Activated T-cell treated with anti-CD3 and anti-CD28 coated beads for 4 hours (primary cell): ENCODE measurements around the gene TMEM89.
A peak's percentile ranks its signal among the peaks of the same experiment; 100 is the strongest.

Source experiments
- DNase-seq: peaks from one replicate; pipeline ENCODE4 v3.0.0-alpha.2; 2020

Gene TMEM89

GRCh38 chr3:48609088-48610005 is 12.2 kb downstream of the TMEM89 start, which contains the start of gene UQCRC1:
Gene UQCRC1 (minus strand): TSS chr3:48609646. CDS start chr3:48609620, 26 bp downstream.
- peak; percentile 83 for DNase-seq

- DNase-seq: no peak
Measured at GRCh38 chr3:48607519-48607918, 14.1 kb downstream of the TMEM89 start.

- no peak for DNase-seq
Measured at GRCh38 chr3:48601622-48601994, 20.0 kb downstream of the TMEM89 start.

GRCh38 chr3:48600711-48601621 is 20.6 kb downstream of the TMEM89 start:
- no peak for DNase-seq

- DNase-seq: no peak
Measured at GRCh38 chr3:48599509-48600285, 21.9 kb downstream of the TMEM89 start.

- DNase-seq: no peak
Measured at GRCh38 chr3:48599077-48599501, 22.5 kb downstream of the TMEM89 start.

- DNase-seq: no peak
Measured at GRCh38 chr3:48598323-48599076, 23.1 kb downstream of the TMEM89 start.

GRCh38 chr3:48597408-48597800 is 24.2 kb downstream of the TMEM89 start:
- no peak for DNase-seq

- DNase-seq: no peak
Measured at GRCh38 chr3:48596676-48597407, 24.7 kb downstream of the TMEM89 start.

GRCh38 chr3:48596157-48596556 is 25.4 kb downstream of the TMEM89 start:
- DNase-seq: no peak

- no peak for DNase-seq
Measured at GRCh38 chr3:48595526-48596121, 25.9 kb downstream of the TMEM89 start.

- DNase-seq: no peak
Measured at GRCh38 chr3:48595075-48595525, 26.5 kb downstream of the TMEM89 start, which contains the start of gene COL7A1. Gene COL7A1 (minus strand): TSS chr3:48595329. CDS start chr3:48595159, 170 bp downstream.

- DNase-seq: no peak
Measured at GRCh38 chr3:48594417-48595049, 27.0 kb downstream of the TMEM89 start.

GRCh38 chr3:48593337-48593736 is 28.2 kb downstream of the TMEM89 start:
- DNase-seq: no peak

GRCh38 chr3:48592519-48593087 is 29.0 kb downstream of the TMEM89 start:
- no peak for DNase-seq

- no peak for DNase-seq
Measured at GRCh38 chr3:48591886-48592518, 29.6 kb downstream of the TMEM89 start.

- DNase-seq: no peak
Measured at GRCh38 chr3:48591436-48591835, 30.1 kb downstream of the TMEM89 start.

GRCh38 chr3:48588230-48588629 is 33.3 kb downstream of the TMEM89 start:
- no peak for DNase-seq

GRCh38 chr3:48587686-48588085 is 33.9 kb downstream of the TMEM89 start:
- no peak for DNase-seq
